Daoy (cell line): ENCODE data around the gene RBM19. TPM values are rescaled to one million over a fixed set of nuclear protein-coding genes. Genes with fewer than 3 reads are reported as not detected.

Source experiments
- DNase-seq: peaks from one replicate; pipeline ENCODE4 v3.0.0-alpha.2; 2015; ENCODE audit warnings: low read depth
- total RNA-seq: library from RNA; depleted of rRNA; stranded (reverse); fragments of >200 nt; shearing (Covaris generic); gene quantifications from 2 replicates; pipeline ENCODE4 v1.2.3, GENCODE V29; 2014

The RBM19 gene
- total RNA-seq, 1 experiment from 2014 or later, result 26.3 TPM

DNA sequence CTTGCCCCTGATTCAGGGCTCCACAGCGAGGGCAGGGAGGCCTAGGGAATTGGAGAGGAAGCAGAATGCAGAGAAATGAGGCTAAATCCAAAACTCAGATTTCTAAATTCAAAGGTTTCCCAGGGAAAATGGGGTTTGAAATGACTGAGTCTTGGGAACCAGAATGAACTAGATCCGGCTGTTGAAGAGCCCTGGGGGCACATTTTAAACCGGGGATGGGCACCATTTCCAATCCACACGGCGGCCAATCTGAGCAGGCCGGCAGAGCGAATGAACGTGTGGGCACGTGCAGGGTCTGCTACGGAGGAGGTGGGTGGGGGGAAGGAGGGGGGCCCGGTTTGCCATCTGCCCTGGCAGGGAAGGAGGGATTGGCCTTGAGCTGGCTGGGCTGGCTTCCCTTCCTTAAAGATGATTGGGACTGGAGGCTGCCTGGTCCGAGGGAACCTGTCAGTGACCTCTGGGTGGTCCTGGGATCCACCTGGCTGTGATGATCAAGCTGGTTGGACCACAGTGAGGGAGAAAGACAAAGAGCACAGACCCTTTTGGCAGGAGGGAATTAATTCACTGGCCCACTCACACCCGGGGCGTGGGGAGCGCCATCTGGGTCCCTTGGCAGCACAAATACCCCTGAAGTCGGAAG, 161.0 kb downstream of the RBM19 start:
- DNase-seq, result no peak

DNA sequence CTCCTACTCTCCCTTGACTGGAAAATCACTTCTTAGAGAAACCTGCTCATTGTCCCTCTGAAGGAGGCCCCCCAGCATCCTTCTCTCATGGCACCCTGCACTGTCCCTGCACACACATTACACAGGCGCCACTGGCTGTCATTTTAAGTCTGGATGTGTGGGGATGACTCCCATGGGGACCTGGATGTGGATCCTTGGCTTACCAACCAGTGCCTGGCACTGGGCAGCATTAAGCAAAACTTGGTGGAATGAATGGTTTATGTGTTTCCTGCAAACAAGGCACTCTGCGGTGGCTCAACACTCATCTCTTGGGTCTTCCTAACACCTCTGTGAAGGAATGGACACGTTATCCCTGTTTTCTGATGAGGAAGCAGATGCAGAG, 162.4 kb downstream of the RBM19 start:
- DNase-seq, result no peak

DNA sequence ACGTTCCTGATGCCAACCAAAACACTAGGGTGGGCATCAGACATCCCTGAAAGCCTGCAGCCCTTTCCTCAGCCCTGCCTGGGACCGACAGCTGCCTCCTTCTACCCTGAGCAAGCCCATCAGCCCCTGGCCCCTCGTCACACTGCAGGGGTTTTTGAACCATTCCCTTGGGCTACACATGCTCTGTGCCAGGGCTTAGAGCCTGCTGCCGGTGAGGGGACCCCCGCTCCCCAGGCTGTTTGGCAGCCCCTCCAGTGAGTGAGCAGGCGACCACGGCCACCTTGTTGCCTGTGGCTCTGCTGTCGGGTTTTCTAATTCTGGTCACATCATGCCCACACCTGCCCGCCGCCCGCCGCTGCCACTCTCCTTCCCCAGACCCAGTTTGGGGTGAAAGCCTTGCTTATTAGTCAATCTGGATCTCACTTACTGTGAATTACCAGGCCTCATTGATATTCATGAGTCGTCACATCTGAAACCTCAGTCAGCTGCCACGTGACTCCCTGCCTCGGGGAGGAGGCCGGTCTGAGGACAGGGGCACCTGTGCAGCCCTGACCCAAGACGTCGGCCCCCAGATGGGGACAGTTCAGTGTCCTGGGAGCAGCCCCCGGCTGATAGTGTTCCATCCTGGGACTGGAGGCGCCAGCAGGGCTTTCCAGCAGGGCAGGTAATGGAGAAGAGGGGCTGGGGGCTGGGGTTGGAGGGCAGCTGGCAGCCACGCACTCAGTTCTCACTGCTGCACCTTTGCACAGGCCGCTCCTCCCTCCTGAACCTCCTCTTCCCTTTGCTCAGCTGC, 163.0 kb downstream of the RBM19 start:
- no peak for DNase-seq

DNA sequence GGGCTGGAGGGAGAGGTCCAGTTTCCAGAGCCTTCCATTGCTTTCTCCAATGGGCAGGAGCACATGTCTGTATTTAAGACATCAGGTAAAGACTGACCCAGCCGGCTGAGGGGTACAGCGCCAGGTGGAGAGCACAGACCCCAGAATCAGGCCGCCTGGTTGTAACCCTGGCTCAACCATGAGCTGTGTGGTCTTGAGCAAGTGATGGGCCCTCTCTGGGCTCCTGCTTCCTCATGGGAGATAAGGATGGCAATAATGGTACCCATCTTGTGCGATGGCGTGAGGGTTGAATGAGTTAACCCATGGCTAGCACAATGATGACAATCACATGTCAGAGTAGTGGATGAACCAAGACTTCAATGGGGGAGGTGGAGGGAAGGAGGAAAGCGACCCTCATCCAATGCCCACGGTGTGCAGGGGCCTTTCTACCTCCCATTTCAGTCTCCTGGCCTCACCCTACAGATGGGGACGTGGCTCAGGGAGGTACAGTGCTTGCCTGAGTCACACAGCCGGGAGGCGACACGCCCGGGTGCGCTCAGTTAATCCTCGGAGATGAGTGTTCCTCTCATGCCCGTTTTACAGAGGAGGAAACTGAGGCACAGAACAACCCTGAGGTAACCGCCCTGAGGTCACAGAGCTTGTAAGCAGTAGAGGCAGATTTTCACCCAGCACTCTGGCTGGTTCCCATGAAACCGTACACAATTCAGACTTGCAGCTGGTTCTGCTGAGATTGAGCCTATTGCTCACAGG, 163.9 kb downstream of the RBM19 start:
- DNase-seq, result no peak

DNA sequence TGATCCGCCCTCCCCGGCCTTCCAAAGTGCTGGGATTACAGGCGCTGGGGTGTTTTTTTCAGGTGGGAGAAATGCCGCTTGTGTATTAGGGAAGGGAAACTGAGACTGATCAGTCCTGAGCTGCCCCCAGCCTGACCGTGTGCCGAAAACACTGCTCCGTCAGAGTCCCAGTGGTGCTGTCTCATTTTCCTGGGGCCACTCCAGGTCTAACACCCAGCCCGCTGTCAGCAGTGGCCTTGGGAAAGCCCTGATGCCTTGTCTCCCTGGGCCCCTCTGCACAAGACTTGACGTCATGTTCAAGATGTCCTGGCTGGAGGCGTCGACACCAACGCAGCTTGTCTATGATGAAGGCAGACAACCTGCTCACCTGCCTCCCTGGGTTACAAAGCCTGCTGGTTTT, 165.9 kb downstream of the RBM19 start:
- DNase-seq, result no peak

DNA sequence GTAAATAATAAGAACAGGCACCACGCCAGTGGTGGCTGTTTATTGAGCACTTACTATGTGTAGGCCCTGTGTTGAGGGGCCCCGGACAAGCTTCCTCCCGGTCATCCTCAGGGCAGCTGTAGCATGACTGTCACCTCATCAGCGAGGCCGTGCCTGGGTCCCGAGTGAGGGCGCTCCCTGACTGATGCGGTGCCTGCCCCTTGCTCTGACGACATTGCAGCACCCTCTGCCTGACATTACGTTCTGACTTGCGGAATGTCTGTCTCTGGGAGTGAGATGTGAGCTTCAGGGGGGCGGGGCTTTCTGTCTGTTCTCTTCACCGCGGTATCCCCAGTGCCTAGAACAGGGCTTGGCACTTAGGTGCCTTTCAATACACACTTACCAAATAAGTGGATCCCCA, 167.6 kb downstream of the RBM19 start:
- no peak for DNase-seq

DNA sequence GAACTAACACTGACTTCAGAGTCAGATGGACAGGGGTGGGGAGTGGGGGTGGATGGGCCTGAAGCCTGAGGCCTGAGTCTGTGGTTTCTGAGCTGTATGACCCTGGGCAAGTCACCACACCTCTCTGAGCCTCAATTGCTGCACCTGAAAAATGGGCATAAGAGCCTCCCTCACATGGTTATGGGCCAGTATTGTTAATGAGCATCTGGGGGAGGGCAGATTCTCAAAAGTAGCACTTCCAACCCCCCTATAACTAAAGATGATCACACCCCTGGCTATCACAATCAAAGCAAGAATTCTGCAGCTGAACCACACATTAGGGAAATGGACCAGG, 168.6 kb downstream of the RBM19 start:
- DNase-seq, result no peak

DNA sequence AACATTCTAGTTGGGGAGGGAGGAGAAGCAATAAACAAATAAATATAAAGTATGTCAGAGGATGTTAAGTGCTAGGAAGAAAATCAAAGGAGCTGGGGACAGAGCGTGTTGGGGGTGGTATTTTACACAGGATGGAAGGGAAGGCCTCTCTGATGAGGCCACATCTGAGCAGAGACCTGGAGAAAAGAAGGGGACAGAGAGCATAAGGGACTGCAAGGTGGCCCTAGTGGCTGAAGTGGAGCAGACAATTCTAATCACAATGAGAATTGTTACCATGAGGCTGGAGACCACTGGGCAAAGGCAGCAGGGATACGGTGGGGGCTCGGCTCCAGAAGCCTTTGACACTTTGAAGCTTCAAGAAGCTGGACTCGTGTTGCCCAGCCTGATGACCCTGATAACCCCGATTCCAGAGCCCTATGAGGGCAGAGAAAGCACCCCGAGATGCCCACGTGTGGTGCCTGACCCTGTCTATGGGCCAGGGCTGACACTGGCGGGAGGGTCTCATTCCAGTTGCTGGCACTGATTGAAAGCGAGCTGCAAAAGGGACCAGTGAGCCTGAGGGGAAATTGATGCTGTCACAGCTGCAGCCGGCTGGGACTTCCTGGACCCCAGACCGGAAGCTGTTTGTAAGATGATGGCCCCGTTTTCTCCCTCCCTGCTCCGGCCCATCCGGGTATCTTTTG, 169.1 kb downstream of the RBM19 start:
- DNase-seq, result no peak

DNA sequence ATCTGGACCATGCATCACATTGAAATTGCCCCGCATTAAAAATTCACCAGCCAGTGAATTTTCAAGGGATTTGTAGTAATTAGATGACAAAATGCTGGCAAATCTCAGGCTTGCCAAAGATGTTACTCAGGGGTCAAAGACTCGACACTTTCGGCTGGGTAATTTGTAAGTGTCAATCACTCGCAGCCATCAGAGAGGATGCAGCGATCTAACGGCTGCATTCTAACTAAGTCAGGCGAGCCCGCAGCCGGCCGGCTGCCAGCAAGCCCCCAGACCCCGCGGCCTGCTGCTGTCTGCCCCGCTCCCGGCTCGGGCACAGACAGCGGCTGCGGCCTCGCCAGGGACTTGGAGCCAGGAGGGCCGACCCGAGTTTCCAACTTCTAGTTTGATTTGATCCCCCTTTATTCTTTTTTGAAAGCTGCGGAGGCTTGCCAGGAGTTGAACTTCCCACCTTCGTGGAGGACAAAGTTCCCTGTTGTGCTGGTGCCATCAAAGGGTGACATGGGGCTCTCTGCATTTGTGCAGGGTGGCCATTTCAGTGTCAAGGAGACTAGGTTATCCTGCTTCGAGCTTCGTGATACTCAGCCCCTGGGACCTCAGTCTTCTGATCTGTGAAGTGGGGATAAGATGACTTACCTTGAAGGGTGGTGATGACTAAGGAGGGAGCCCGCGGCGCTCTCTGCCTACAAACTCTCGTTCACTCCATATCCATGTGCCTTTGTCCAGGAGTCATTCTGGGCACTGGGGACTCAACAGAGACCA, 169.9 kb downstream of the RBM19 start:
- no peak for DNase-seq

DNA sequence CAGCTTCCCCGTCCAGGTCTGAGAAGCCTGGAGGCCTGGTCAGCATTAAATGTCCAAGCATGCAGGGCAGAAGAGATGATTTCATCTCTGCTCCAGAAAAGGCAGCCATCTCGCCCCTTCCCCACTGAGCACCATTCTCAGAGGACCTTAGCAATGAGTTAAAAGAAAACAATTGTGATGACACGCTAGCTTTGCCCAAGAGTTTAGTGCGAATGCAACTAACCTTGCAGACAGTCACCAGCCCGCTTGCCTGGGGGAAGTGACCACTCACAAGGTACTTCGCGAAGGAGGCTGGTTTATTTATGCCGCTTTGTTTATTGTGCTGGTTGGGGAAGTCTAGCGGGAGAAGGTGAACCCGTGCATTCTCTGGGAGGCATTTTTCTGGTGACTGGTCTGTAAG, 170.7 kb downstream of the RBM19 start:
- DNase-seq, result no peak

DNA sequence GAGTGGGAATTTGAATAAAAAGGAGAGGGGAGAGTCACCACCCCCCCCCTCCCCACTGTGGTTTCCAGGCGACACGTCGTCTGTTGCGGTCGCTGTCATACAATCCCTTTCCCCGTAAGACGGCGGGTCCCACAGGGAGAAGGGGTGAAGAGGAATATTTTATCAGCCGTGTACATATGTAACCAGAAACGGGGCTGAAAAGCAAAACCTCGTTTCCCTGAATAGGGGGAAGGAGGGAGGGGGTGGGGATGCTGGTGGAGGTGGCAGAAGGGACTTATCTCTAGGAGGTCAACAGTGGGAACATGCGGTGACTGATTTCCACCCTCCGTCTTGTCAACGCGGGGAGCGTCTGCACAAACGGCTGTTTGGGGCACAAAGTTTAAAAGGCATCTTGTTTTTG, 171.4 kb downstream of the RBM19 start:
- no peak for DNase-seq

DNA sequence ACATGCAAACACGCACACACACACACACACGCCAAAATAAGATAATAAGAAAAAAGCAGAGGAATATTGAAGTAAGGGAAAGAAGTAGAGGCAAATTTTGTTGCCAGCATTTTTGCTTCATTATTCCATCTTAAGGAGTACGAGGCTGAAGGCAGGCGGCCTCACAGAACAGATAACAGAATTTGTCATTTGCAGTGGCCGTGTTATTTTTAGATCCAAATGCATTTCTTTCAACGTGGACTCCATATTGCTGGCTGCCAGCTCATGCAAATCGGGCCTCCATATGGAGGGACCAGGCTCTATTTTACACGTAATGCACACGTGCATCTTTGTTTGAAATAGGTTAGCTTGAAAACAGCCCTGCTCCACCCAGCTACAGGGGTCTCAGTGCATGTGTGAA, 172.9 kb downstream of the RBM19 start:
- DNase-seq, result no peak

DNA sequence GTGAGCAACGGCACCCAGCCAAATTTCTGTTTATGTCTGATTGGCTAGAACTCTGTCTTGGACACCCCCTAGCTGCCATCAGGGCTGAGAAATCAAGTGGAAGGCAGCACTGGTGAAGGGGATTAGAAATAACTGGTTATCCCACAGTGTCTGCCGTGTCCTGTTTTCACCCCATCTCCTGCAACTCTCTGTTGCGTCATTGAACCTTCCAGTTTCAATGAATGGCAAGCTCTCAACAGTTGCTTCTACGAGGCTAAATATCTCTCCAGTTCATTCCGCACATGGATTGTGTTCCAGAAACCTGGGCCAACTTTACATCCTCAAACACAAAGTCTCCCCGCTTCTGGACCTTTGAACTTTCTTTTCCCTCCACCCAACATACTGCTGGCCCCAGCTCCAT, 173.7 kb downstream of the RBM19 start:
- no peak for DNase-seq

DNA sequence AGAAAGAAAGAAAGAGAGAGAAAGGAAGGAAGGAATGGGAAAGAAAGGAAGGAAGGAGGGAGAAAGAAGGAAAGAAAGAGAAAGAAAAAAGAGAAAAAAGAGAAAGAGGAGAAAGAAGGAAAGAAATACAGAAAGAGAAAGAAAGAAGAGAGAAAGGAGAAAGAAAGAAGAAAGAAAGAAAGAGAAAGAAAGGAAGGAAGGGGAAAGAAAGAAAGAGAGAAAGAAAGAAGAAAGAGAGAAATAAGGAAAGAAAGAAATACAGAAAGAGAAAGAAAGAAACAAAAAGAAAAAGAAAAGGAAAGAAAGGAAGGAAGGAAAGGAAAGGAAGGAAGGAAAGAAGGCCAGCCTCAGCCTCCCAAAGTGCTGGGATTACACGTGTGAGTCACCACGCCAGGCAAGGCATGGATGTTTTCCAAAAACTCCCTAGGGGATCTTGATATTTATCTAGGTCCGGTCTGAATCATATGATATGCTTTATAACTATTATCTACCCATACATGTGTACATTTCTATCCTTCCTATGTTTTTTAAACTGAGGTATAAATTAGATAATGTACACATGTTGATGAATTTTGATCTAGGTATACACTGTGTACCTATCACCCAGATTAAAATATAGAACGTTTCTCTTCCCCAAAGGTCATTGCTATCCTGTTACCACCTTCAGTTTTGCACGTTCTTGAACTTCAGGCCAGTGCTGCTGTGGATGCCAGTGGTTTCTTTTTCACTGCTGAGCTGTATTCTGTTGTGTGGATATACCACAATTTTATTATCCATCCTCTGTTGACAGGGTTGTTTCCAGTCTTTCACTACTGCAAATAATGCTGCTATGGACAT, 177.9 kb downstream of the RBM19 start:
- DNase-seq, result peak; percentile 77

DNA sequence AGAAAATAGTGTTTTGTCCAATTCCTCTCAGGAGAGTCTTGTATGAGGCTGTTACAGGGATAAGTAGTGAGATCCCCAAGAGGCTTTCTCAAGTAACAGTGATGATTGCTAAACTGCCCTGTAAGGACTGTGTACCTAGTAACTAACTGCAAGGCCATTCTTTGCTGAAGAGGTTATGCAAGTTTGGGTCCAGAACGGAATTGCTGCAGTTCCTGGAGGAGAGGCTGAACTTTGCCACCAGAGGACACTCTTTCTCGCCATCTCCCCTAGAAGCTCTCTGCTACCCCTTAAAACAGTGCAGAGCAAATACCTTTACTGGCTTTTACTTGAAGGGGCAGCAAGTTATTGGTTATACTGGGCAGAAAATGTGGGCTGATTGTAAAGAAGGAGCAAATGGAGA, 180.0 kb downstream of the RBM19 start:
- DNase-seq, result no peak

DNA sequence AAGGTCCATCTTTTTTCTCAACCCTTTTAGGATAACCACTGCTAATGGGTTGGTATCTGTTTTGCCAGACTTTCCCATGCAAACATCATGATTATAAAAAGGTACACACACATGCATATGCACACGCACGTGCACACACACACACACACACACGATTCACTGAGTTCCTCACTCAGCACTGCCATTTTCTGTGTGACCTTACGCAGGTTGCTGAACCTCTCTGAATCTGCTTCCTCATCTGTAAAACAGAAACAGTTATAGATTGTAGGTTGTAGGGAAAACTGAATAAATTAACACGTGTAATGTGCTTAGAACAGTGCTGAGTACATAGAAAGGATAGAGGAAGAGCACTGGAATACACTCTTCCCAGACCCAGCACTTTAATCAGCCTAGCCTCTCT, 182.3 kb downstream of the RBM19 start:
- DNase-seq, result no peak

DNA sequence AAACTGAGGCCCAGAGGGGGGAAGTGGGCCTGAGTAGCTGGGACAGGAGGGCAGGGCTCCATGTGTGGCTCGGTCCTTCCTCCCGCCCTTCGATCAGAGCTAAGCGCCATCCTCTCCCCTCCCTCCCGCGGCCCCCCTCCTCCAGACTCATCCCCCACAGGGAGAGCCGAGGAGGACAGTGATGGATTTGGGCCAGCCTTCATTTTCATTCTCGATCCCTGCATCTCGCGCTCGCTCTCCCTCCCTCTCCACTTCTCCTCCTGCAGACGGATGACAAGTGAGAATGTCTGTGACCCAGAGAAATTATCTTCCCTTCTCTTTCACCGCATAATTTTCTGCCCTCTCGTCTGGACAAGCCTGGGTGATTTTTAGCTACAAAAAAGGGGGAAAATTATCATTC, 183.3 kb downstream of the RBM19 start:
- DNase-seq, result no peak

DNA sequence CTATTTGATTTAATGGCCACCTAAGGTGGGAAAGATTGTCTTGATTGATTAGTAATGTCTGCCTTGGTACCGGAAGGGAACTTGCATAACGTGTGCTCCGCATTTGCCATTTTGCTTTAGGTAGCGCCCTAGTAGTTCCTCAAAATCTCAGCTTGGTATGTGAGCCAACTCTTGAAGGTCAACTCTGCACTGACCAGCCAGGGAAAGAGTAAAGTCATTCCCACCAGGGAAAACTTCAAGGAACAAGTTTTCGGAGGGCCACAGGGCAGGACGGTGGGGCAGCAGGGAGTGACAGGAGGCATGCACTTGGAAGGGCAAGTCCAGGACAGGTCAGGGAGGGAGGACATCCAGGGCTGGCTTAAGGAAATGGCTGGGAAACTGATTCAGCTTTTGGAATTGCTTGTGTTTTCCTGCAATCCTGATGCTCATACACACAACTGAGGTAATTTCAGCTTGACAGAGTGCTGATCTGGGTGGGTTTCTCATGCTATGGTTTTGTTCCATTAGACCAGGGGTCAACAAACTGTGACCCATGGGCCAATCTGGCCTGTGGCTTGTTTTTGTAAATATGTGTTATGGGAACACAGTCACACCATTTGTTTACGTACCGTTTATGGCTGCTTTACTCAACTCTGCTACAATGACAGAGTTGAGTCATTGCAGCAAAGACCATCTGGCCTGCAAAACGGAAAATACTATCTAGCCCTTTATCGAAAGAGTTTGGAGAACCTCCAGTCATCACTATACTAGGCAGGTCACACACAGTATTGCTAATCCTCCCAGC, 184.5 kb downstream of the RBM19 start:
- DNase-seq, result no peak

DNA sequence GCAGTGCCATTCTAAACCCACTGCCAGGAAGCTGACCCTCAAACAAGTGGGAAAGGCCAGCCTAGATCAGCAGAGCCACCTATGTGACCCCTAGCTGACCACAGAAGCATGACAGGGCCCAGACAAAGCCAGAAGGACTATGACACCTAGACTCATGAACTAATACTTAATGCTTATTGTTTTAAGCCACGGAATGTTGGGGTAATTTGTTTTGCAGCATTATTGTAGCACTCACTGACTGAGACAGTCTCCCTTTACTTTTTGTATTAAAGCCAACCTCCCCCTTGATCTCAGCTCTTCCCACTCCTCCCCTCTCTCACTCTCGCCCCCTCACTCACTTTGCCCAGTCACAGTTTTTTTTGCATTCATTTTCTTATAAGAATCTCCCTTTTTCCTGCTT, 186.4 kb downstream of the RBM19 start:
- no peak for DNase-seq
